ENCODE measurements around the gene TBC1D5. TPM values are rescaled to one million over a fixed set of nuclear protein-coding genes. Genes with fewer than 3 reads are reported as not detected.
"Not testable (repeated sequence)": the region's sequence is repeated elsewhere in the genome, so short reads cannot be mapped to it uniquely, and the experiment has no call there.

TBC1D5 gene
- total and polyA plus RNA-seq, 4 donors, result 34.6 to 135 (median 69.1) TPM

DNA sequence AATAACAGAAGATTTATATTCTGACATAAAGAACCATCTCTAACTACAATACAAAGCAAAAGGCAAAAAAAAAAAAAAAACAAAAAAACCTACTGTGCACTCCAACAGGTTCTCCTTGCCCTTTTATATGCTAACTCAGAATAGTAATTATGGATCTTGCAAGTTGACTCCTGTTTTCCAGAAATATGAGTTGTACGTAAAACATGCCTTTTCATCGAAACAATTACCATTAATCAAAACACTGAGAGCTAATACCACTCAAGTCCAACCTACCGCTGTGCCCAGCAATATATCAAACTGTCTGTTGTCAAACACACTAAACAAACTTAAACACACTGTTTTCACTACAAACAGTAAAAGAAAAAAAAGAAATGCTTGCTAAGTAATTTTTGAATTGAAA is 389.8 kb downstream of the TBC1D5 start:
- no peak for DNase-seq (ENCODE audit: low read depth in 4 of 6, low spot score in 6 of 6)
- no peaks in the 10 kb centered on the region for H3K27me3 ChIP-seq (ENCODE audit: control insufficient read depth, insufficient read depth, low read length)
- no peaks in the 10 kb centered on the region for H3K36me3 ChIP-seq (ENCODE audit: control insufficient read depth, insufficient read depth, low read length)
- no peak overlapping the region for H3K4me3 ChIP-seq (ENCODE audit: low read depth, low read length)
- 70% methylated on average over 3 of the region's 3 CpGs for WGBS (ENCODE audit: insufficient coverage)
- no peak overlapping the region for H3K27ac ChIP-seq (ENCODE audit: low read depth, low read length)
- H3K4me1 ChIP-seq (ENCODE audit: control insufficient read depth, insufficient read depth, low read length), result no peaks in the 10 kb centered on the region
- no peaks in the 10 kb centered on the region for H3K9me3 ChIP-seq (ENCODE audit: control insufficient read depth, insufficient read depth, low read length)

DNA sequence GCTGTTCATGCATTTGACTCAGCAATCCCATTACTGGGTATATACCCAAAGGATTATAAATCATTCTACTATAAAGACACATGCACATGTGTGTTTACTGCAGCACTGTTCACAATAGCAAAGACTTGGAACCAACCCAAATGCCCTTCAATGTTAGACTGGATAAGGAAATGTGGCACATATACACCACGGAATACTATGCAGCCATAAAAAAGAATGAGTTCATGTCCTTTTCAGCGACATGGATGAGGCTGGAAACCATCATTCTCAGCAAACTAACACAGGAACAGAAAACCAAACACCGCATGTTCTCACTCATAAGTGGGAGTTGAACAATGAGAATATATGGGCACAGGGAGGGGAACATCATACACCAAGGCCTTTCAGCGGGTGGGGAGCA is 391.2 kb downstream of the TBC1D5 start:
- H3K4me3 ChIP-seq (ENCODE audit: low read depth, low read length); H3K27me3 ChIP-seq (ENCODE audit: control insufficient read depth, insufficient read depth, low read length); H3K9me3 ChIP-seq (ENCODE audit: control insufficient read depth, insufficient read depth, low read length); DNase-seq (ENCODE audit: low read depth in 4 of 6, low spot score in 6 of 6); H3K36me3 ChIP-seq (ENCODE audit: control insufficient read depth, insufficient read depth, low read length); H3K4me1 ChIP-seq (ENCODE audit: control insufficient read depth, insufficient read depth, low read length); H3K27ac ChIP-seq (ENCODE audit: low read depth, low read length): not testable (repeated sequence)
- WGBS (ENCODE audit: insufficient coverage), result no CpG with 5 or more reads among the region's 4 CpGs

DNA sequence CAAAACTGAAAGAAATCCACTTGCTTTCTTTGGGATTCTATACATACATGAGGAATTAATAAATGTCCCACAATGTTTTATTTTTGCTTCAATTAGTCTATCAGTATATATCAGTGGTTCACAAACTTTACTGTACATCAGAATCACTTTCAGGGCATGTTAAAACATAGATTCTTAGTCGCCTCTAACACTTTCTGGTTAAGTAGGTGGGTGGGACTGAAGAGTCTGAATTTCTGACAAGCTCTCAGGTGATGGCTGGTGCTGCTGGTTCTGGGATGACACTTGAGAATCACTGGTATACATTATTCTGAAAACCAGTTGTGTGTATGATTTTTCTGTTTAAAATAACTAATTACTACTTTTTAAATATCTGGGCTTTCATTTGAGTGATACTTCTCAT is 393.3 kb downstream of the TBC1D5 start:
- no peaks in the 10 kb centered on the region for H3K9me3 ChIP-seq (ENCODE audit: control insufficient read depth, insufficient read depth, low read length)
- no peaks in the 10 kb centered on the region for H3K27me3 ChIP-seq (ENCODE audit: control insufficient read depth, insufficient read depth, low read length)
- H3K36me3 ChIP-seq (ENCODE audit: control insufficient read depth, insufficient read depth, low read length), result no peaks in the 10 kb centered on the region
- 100% methylated on average over 1 of the region's 1 CpG for WGBS (ENCODE audit: insufficient coverage)
- no peaks in the 10 kb centered on the region for H3K4me1 ChIP-seq (ENCODE audit: control insufficient read depth, insufficient read depth, low read length)
- H3K27ac ChIP-seq (ENCODE audit: low read depth, low read length), result no peak overlapping the region
- H3K4me3 ChIP-seq (ENCODE audit: low read depth, low read length), result no peak overlapping the region
- DNase-seq (ENCODE audit: low read depth in 4 of 6, low spot score in 6 of 6), result no peak

DNA sequence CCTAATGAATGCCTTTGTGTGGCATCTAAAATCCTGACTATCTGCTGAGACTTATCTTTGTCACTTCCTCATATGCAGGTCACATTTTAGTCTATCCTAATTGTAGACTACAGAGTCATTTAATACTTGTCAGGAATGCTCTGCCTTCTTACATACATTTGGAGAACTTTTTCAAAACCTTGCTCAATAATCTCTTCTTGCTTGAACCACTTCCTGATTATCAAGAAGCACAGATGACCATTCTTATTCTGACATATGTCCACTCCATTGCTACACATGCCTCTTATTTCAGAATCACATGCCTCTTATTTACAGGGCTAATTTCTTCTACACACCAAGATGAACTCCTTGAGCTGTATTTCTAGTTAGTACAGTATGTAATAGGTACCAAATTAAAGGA is 400.3 kb downstream of the TBC1D5 start:
- Histone ChIP-seq H3K4me3 (ENCODE audit: low read depth, low read length) (no peak overlapping the region), H3K27me3 (ENCODE audit: control insufficient read depth, insufficient read depth, low read length) (no peaks in the 10 kb centered on the region), H3K9me3 (ENCODE audit: control insufficient read depth, insufficient read depth, low read length) (no peaks in the 10 kb centered on the region), H3K36me3 (ENCODE audit: control insufficient read depth, insufficient read depth, low read length) (no peaks in the 10 kb centered on the region), H3K4me1 (ENCODE audit: control insufficient read depth, insufficient read depth, low read length) (no peaks in the 10 kb centered on the region), H3K27ac (ENCODE audit: low read depth, low read length) (no peak overlapping the region)
- DNase-seq (ENCODE audit: low read depth in 4 of 6, low spot score in 6 of 6), result no peak

DNA sequence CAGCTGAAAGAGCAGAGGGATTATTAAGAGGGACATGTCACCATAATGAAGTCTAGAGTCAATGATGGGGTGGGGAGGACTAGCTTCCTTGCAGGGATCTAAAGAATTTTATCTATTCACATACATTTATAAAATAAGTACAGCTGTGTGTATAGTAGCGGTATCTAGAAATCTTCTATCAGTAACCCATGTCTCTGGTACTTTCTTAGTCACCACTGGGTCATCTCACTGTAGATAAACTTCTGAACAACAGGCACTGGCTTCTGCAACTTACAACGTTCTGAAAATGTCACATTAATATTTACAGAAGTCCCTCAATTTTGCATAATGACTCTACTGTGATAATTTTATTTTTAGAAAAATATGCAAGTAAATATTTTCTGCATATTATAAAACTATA is 401.7 kb downstream of the TBC1D5 start:
- Histone ChIP-seq H3K4me3 (ENCODE audit: low read depth, low read length) (no peak overlapping the region), H3K9me3 (ENCODE audit: control insufficient read depth, insufficient read depth, low read length) (no peaks in the 10 kb centered on the region), H3K27me3 (ENCODE audit: control insufficient read depth, insufficient read depth, low read length) (no peaks in the 10 kb centered on the region), H3K4me1 (ENCODE audit: control insufficient read depth, insufficient read depth, low read length) (no peaks in the 10 kb centered on the region), H3K27ac (ENCODE audit: low read depth, low read length) (no peak overlapping the region), H3K36me3 (ENCODE audit: control insufficient read depth, insufficient read depth, low read length) (no peaks in the 10 kb centered on the region)
- WGBS (ENCODE audit: insufficient coverage), result no CpG with 5 or more reads among the region's 2 CpGs
- DNase-seq (ENCODE audit: low read depth in 4 of 6, low spot score in 6 of 6), result no peak

DNA sequence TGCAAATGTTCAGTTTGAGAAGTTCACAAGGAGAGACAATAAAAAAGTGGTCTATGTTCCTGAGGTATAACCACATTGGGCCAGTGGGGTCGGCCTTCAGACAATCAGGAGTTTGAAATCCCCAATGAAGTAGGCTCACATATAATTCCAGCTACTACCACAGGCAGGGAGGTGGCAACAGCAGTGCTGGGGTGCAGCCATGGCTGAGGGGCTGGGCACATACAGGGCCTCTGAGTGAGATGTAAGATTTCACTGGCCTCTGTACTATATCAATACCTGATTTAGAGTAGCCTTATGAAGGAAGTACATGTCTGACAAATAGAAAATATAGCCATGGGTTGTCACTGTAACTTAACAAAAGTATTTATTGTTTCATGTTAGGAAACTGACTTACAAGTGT is 402.2 kb downstream of the TBC1D5 start:
- H3K9me3 ChIP-seq (ENCODE audit: control insufficient read depth, insufficient read depth, low read length), result no peaks in the 10 kb centered on the region
- no peak for DNase-seq (ENCODE audit: low read depth in 4 of 6, low spot score in 6 of 6)
- no peak overlapping the region for H3K4me3 ChIP-seq (ENCODE audit: low read depth, low read length)
- H3K36me3 ChIP-seq (ENCODE audit: control insufficient read depth, insufficient read depth, low read length), result no peaks in the 10 kb centered on the region
- H3K27me3 ChIP-seq (ENCODE audit: control insufficient read depth, insufficient read depth, low read length), result no peaks in the 10 kb centered on the region
- H3K4me1 ChIP-seq (ENCODE audit: control insufficient read depth, insufficient read depth, low read length), result no peaks in the 10 kb centered on the region
- H3K27ac ChIP-seq (ENCODE audit: low read depth, low read length), result no peak overlapping the region
- 80% methylated on average over 1 of the region's 1 CpG for WGBS (ENCODE audit: insufficient coverage)

DNA sequence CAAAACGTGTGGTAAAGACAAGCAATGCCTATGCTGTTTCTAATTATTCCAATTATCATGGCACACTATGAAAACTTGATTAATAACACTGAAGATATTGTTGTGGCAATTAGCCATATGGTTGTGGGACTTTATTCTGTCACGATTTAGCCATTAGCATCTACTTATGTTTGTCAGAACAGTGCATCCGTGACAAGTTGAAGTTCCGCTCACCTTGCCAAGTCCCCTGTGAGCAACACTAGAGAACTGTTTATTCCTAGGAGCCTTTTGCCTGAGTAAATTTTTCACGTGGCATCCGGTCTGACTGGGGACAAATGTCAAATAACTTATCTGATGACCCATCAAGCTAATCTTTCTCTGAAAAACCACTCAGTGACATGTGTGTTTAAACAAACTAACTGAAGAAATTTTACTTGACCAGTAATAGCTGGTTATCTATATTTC is 403.3 kb downstream of the TBC1D5 start:
- no peak overlapping the region for H3K4me3 ChIP-seq (ENCODE audit: low read depth, low read length)
- no peaks in the 10 kb centered on the region for H3K27me3 ChIP-seq (ENCODE audit: control insufficient read depth, insufficient read depth, low read length)
- H3K9me3 ChIP-seq (ENCODE audit: control insufficient read depth, insufficient read depth, low read length), result no peaks in the 10 kb centered on the region
- no peaks in the 10 kb centered on the region for H3K36me3 ChIP-seq (ENCODE audit: control insufficient read depth, insufficient read depth, low read length)
- no peak overlapping the region for H3K27ac ChIP-seq (ENCODE audit: low read depth, low read length)
- no peaks in the 10 kb centered on the region for H3K4me1 ChIP-seq (ENCODE audit: control insufficient read depth, insufficient read depth, low read length)
- 60% methylated on average over 5 of the region's 6 CpGs for WGBS (ENCODE audit: insufficient coverage)
- peak in 1 of 6 donors; percentile 64 for DNase-seq (ENCODE audit: low read depth in 4 of 6, low spot score in 6 of 6)

DNA sequence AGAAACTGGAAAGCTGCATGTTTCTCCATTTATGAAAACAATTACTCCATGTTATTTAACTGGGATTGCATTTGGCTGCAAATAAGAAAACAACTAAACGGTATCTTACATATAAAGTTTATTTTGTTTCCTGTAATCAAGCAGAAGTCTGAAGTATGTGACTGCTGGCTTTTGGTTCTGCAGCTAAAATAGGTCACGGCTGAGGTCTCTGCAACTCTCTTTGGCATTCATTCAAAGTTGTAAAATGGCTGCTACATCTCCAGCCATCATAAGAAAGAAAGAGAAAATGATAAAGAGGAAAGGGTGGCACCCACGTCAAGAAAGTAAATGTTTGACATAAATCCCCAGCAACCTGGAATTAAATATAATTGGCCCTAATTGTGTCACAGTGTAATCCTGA is 406.1 kb downstream of the TBC1D5 start:
- no peaks in the 10 kb centered on the region for H3K4me1 ChIP-seq (ENCODE audit: control insufficient read depth, insufficient read depth, low read length)
- H3K27me3 ChIP-seq (ENCODE audit: control insufficient read depth, insufficient read depth, low read length), result no peaks in the 10 kb centered on the region
- H3K4me3 ChIP-seq (ENCODE audit: low read depth, low read length), result no peak overlapping the region
- no peaks in the 10 kb centered on the region for H3K9me3 ChIP-seq (ENCODE audit: control insufficient read depth, insufficient read depth, low read length)
- H3K36me3 ChIP-seq (ENCODE audit: control insufficient read depth, insufficient read depth, low read length), result no peaks in the 10 kb centered on the region
- H3K27ac ChIP-seq (ENCODE audit: low read depth, low read length), result no peak overlapping the region
- no CpG with 5 or more reads among the region's 3 CpGs for WGBS (ENCODE audit: insufficient coverage)
- no peak for DNase-seq (ENCODE audit: low read depth in 4 of 6, low spot score in 6 of 6)

DNA sequence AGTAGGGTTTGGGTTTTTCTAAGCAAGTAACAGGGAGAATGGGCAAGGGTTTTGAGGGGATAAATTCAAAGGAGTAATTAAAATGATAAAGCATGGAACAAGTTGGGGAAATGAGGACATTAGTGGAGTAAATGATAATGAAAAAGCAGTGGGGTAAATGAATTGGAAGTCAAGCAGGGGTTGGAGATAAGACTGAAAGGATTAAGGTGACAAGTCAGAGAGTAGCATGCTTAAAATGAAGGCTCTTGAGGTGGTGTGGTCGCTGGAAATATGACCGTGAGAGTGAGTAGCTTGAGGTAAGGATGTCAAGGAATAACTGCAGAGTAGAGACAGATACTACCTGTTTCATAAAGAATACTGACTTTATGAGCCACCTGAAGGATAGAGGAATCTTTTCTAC is 408.5 kb downstream of the TBC1D5 start:
- Histone ChIP-seq H3K27me3 (ENCODE audit: control insufficient read depth, insufficient read depth, low read length) (no peaks in the 10 kb centered on the region), H3K36me3 (ENCODE audit: control insufficient read depth, insufficient read depth, low read length) (no peaks in the 10 kb centered on the region), H3K9me3 (ENCODE audit: control insufficient read depth, insufficient read depth, low read length) (no peaks in the 10 kb centered on the region), H3K4me3 (ENCODE audit: low read depth, low read length) (no peak overlapping the region), H3K27ac (ENCODE audit: low read depth, low read length) (no peak overlapping the region), H3K4me1 (ENCODE audit: control insufficient read depth, insufficient read depth, low read length) (no peaks in the 10 kb centered on the region)
- DNase-seq (ENCODE audit: low read depth in 4 of 6, low spot score in 6 of 6), result no peak
- WGBS (ENCODE audit: insufficient coverage), result no CpG with 5 or more reads among the region's 2 CpGs

DNA sequence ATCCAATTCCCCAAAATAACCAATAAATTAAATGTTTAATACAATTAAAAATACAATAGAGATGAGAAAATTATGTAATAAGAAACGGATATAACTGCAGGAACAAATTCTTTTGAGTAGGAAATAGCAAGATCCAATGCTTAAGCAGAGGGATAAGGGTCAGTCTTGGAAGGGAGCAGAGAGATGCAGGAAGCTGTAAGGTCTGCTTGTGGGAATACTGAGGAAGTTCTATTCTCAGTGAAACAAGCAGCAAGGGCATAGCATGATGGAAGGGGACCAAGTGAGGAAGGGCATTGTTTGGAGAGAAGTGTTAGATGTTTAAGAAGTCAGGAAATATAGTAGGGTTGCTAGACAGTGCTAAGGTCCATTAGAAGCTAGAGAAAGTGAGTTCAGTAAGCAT is 409.0 kb downstream of the TBC1D5 start:
- no peaks in the 10 kb centered on the region for H3K4me1 ChIP-seq (ENCODE audit: control insufficient read depth, insufficient read depth, low read length)
- H3K9me3 ChIP-seq (ENCODE audit: control insufficient read depth, insufficient read depth, low read length), result no peaks in the 10 kb centered on the region
- no peak for DNase-seq (ENCODE audit: low read depth in 4 of 6, low spot score in 6 of 6)
- no peak overlapping the region for H3K4me3 ChIP-seq (ENCODE audit: low read depth, low read length)
- H3K27me3 ChIP-seq (ENCODE audit: control insufficient read depth, insufficient read depth, low read length), result no peaks in the 10 kb centered on the region
- H3K36me3 ChIP-seq (ENCODE audit: control insufficient read depth, insufficient read depth, low read length), result no peaks in the 10 kb centered on the region
- no peak overlapping the region for H3K27ac ChIP-seq (ENCODE audit: low read depth, low read length)
- WGBS (ENCODE audit: insufficient coverage), result 90% methylated on average over 1 of the region's 1 CpG

All from spinal cord (tissue), 10 donors.